Mammary epithelial cell (primary cell): ENCODE results near the gene STK38.
"Not testable (repeated sequence)": the region's sequence is repeated elsewhere in the genome, so short reads cannot be mapped to it uniquely, and the experiment has no call there.

Experiments
- CTCF ChIP-seq, 2 donors: IDR thresholded peaks in 1 of 2; conservative IDR thresholded peaks in 1 of 2; 2 replicates each; pipeline ENCODE4 v1.5.1; 2011 to 2012; ENCODE audit warnings: inconsistent platforms in 2 of 2, low read length in 2 of 2, mild to moderate bottlenecking in 2 of 2, control low read depth in 1 of 2, low read depth in 1 of 2; ENCODE audit not compliant: insufficient read depth in 1 of 2; ENCODE audit errors: extremely low read depth in 1 of 2
- EZH2 ChIP-seq: IDR thresholded peaks from 2 replicates; pipeline ENCODE4 v1.6.1; 2012; ENCODE audit warnings: low read length, inconsistent platforms, borderline replicate concordance

- TF ChIP-seq CTCF (conservative IDR thresholded peaks at IDR 0.05 in 1 of 2, IDR thresholded peaks at IDR 0.05 in 1 of 2; ENCODE audit: extremely low read depth in 1 of 2, insufficient read depth in 1 of 2, low read depth in 1 of 2, low read length in 2 of 2); EZH2: not testable (repeated sequence)
Observed at GRCh38 chr6:36449173-36449572, 98.1 kb downstream of the STK38 start.
